Stimulated activated CD4-positive, alpha-beta T cell treated with anti-CD3 and anti-CD28 coated beads, Interleukin-12 subunit alpha, Interleukin-12 subunit beta, amount 100 ng/mL, for 48 hours (primary cell): Measurements from ENCODE around the gene SSU72.

Experiments
- DNase-seq, 3 donors: peaks; one replicate each; pipeline ENCODE4 v3.0.0-alpha.2; 2020; ENCODE audit warnings: low read depth in 2 of 3, low spot score in 1 of 3

SSU72 gene

GRCh38 chr1:1574721-1575537 lies at the start of gene SSU72:
TSS of gene SSU72 (minus strand) at chr1:1574863. CDS start at chr1:1574557, 306 bp downstream.
- peak; percentile 84 to 94 (median 88) for DNase-seq

- DNase-seq = no peak
These were observed 49.2 kb upstream of the SSU72 start for GRCh38 chr1:1623631-1624442.

- no peak for DNase-seq
These were observed 48.5 kb upstream of the SSU72 start for GRCh38 chr1:1623181-1623630.

- DNase-seq = no peak
These were observed 48.1 kb upstream of the SSU72 start for GRCh38 chr1:1622788-1623094.

GRCh38 chr1:1622010-1622787 lies 47.5 kb upstream of the SSU72 start:
- no peak for DNase-seq

- DNase-seq = no peak
These were observed 46.7 kb upstream of the SSU72 start for GRCh38 chr1:1621173-1622009.

GRCh38 chr1:1620433-1621139 lies 45.9 kb upstream of the SSU72 start:
- no peak for DNase-seq

- DNase-seq = no peak
These were observed 45.3 kb upstream of the SSU72 start for GRCh38 chr1:1619917-1620361.

GRCh38 chr1:1618396-1619068 lies 43.9 kb upstream of the SSU72 start:
- DNase-seq = no peak

GRCh38 chr1:1617925-1618324 lies 43.3 kb upstream of the SSU72 start:
- no peak for DNase-seq

- DNase-seq = no peak
These were observed 42.9 kb upstream of the SSU72 start for GRCh38 chr1:1617516-1617915.

- DNase-seq = no peak
These were observed 42.2 kb upstream of the SSU72 start for GRCh38 chr1:1616838-1617237.

GRCh38 chr1:1616045-1616790 lies 41.6 kb upstream of the SSU72 start:
- DNase-seq = no peak

GRCh38 chr1:1615256-1616044 lies 40.8 kb upstream of the SSU72 start, which contains the start of gene MIB2:
TSS of gene MIB2 (plus strand) at chr1:1615500. CDS start at chr1:1623453, 7,953 bp downstream.
- peak; percentile 95 to 97 (median 95) for DNase-seq

GRCh38 chr1:1614954-1615255 lies 40.2 kb upstream of the SSU72 start:
- DNase-seq = no peak

- DNase-seq = peak; percentile 36 to 53 (median 46)
These were observed 39.7 kb upstream of the SSU72 start for GRCh38 chr1:1614204-1614953.

GRCh38 chr1:1613509-1614082 lies 38.9 kb upstream of the SSU72 start:
- DNase-seq = no peak
